LNCaP clone FGC (cell line): ENCODE results near the gene KCTD1.

Source experiments
- DNase-seq: peaks from one replicate; pipeline ENCODE4 v3.0.0-alpha.2; 2011; ENCODE audit warnings: low read depth
- H3K4me3 ChIP-seq: 2 replicates; pipeline ENCODE4 v1.5.1; 2011; ENCODE audit warnings: mild to moderate bottlenecking, low read depth, low read length, control low read depth
- CTCF ChIP-seq: IDR thresholded peaks from 2 replicates; pipeline ENCODE4 v1.5.1; 2012; ENCODE audit warnings: mild to moderate bottlenecking; ENCODE audit not compliant: control insufficient read depth, insufficient read depth; ENCODE audit errors: extremely low read depth

Gene KCTD1

GRCh38 chr18:26502823-26503222, 45.5 kb downstream of the KCTD1 start:
- no peak for DNase-seq
- H3K4me3 ChIP-seq: no peak overlapping the region
- TF ChIP-seq CTCF: no peak

- no peak for TF ChIP-seq CTCF
- H3K4me3 ChIP-seq: no peak overlapping the region
- DNase-seq: no peak
Measured at GRCh38 chr18:26497866-26498265, 50.5 kb downstream of the KCTD1 start.

GRCh38 chr18:26496528-26496927, 51.8 kb downstream of the KCTD1 start:
- H3K4me3 ChIP-seq: no peak overlapping the region
- no peak for TF ChIP-seq CTCF
- no peak for DNase-seq

GRCh38 chr18:26495287-26495686, 53.1 kb downstream of the KCTD1 start:
- H3K4me3 ChIP-seq: no peak overlapping the region
- no peak for DNase-seq
- TF ChIP-seq CTCF: no peak

GRCh38 chr18:26493021-26493420, 55.3 kb downstream of the KCTD1 start:
- no peak for DNase-seq
- TF ChIP-seq CTCF: no peak

GRCh38 chr18:26491194-26491816, 57.0 kb downstream of the KCTD1 start:
- no peak for TF ChIP-seq CTCF

More at GRCh38 chr18:26493021-26493420, 55.3 kb downstream of the KCTD1 start:
- H3K4me3 ChIP-seq: no peak overlapping the region

GRCh38 chr18:26489881-26490280, 58.5 kb downstream of the KCTD1 start:
- DNase-seq: no peak
- H3K4me3 ChIP-seq: no peak overlapping the region
- no peak for TF ChIP-seq CTCF

More at GRCh38 chr18:26491194-26491816, 57.0 kb downstream of the KCTD1 start:
- H3K4me3 ChIP-seq: no peak overlapping the region
- no peak for DNase-seq
